ENCODE results near the gene TEC. TPM values are rescaled to one million over a fixed set of nuclear protein-coding genes. Genes with fewer than 3 reads are reported as not detected.

TEC gene
- total and polyA plus RNA-seq, 2 donors from 2014 or later = 1.1 to 5.9 TPM

- no peaks in the 10 kb centered on the region for H3K27me3 ChIP-seq (ENCODE audit: control insufficient read depth, insufficient read depth, low read length)
- no peaks in the 10 kb centered on the region for H3K9me3 ChIP-seq (ENCODE audit: control insufficient read depth in 2 of 3, insufficient read depth in 1 of 3, low read length in 3 of 3)
- FAIRE-seq (no peak), DNase-seq (no peak)
- no peaks in the 10 kb centered on the region for H3K36me3 ChIP-seq (ENCODE audit: control insufficient read depth in 2 of 3, insufficient read depth in 3 of 3, low read length in 3 of 3)
- intact Hi-C loops (cut with DNase I) = no loop called here
- H3K4me1 ChIP-seq (ENCODE audit: control insufficient read depth in 2 of 3, insufficient read depth in 2 of 3, low read depth in 1 of 3, low read length in 3 of 3) = peaks cover 0 to 2% (median 0%) of the 10 kb centered on the region in 3 donors
- no peak overlapping the region for H3K9ac ChIP-seq (ENCODE audit: low read length in 3 of 3)
- H3K4me3 ChIP-seq (ENCODE audit: low read length in 3 of 3) = no peak overlapping the region
- H3K27ac ChIP-seq (ENCODE audit: low read depth in 2 of 2, low read length in 2 of 2) = no peak overlapping the region
- no peak for TF ChIP-seq CTCF (IDR thresholded peaks at IDR 0.05; ENCODE audit: borderline replicate concordance, extremely low read depth, insufficient read depth)
These were observed 13.7 kb downstream of the TEC start for GRCh38 chr4:48255959-48256342.

DNA sequence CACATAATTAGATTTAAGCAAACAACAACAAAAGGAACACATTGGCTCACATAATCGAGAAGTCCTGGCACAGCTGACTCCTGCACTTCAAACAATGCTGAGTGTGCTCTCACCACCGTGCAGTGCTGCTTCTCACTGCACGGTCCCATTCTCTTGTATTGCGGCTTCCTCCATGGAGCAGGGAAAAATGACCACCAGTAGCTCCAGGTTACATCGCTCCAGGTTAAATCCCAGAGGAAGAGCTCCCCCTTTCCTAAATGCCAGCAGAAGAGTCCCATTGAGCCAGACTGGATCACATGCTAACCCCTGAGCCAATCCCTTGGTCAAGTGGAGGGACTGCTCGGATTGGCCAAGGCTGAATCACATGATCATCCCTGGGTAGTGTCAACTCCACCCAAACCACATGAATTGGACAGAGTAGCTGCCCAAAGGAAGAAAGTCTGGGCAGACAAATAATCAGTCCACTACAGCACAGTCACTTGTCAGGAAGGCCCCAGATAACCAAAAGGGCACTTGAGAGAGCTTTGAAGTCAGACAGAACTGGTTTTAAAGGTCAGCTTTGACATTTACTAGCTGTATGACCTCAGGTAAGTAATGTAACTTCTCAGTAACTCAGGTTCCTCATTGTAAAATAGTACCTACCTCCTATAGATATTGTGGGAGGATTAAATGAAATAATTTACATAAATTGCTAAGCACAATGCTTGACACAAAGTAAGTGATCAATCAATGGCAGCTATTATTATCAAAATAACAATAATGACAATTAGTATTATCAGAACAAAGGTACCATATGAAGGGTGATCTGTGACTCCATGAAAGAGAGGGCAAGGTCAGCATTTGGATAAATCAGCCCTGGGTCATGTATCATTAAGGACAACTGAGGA, 14.3 kb downstream of the TEC start:
- no peak overlapping the region for H3K4me3 ChIP-seq (ENCODE audit: low read length in 3 of 3)
- no peak overlapping the region for H3K27ac ChIP-seq (ENCODE audit: low read depth in 2 of 2, low read length in 2 of 2)
- no peak for DNase-seq
- no peak for TF ChIP-seq CTCF (IDR thresholded peaks at IDR 0.05; ENCODE audit: borderline replicate concordance, extremely low read depth, insufficient read depth)
- H3K9me3 ChIP-seq (ENCODE audit: control insufficient read depth in 2 of 3, insufficient read depth in 1 of 3, low read length in 3 of 3) = no peaks in the 10 kb centered on the region
- H3K36me3 ChIP-seq (ENCODE audit: control insufficient read depth in 2 of 3, insufficient read depth in 3 of 3, low read length in 3 of 3) = no peaks in the 10 kb centered on the region
- H3K4me1 ChIP-seq (ENCODE audit: control insufficient read depth in 2 of 3, insufficient read depth in 2 of 3, low read depth in 1 of 3, low read length in 3 of 3) = peaks cover 0 to 2% (median 0%) of the 10 kb centered on the region in 3 donors
- no peak overlapping the region for H3K9ac ChIP-seq (ENCODE audit: low read length in 3 of 3)
- H3K27me3 ChIP-seq (ENCODE audit: control insufficient read depth, insufficient read depth, low read length) = no peaks in the 10 kb centered on the region
- no peak for FAIRE-seq
- intact Hi-C loops (cut with DNase I) = no loop called here

DNA sequence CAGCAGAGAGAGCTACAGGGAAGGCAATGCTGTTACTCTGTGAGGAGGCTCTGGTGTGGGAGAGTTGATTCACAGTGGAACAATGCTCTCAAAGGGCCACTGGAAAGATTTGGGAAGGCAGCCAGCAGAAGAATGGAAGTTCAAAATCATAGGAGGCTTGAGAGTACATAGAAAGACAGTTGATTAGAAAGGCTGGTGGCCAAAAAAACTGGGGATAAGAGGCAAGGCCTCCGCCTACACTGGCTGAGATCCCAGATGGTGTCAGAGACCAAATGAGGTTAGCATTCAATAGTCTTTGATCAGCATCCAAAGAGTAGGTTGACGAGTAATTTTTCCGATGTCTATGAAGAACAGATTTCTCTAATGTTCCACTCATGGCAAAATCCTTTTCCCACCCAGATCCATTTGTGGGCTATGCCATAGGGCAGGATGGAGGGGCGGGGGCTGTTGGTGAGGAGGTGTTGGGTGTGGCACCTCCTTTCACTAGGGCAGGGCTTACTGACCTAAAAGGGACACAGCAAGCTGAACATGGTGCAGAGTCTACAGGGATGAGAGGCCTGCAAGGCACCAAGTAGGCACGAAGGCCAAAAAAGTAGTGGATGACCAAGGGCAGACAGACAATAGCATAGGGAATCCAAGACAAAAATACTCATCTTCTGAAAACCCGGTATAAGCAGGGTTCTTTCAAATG, 15.1 kb downstream of the TEC start:
- no peaks in the 10 kb centered on the region for H3K36me3 ChIP-seq (ENCODE audit: control insufficient read depth in 2 of 3, insufficient read depth in 3 of 3, low read length in 3 of 3)
- peak in 1 of 5 donors; percentile 29 for DNase-seq
- no peaks in the 10 kb centered on the region for H3K9me3 ChIP-seq (ENCODE audit: control insufficient read depth in 2 of 3, insufficient read depth in 1 of 3, low read length in 3 of 3)
- no peaks in the 10 kb centered on the region for H3K27me3 ChIP-seq (ENCODE audit: control insufficient read depth, insufficient read depth, low read length)
- no peak overlapping the region for H3K4me3 ChIP-seq (ENCODE audit: low read length in 3 of 3)
- no peak for FAIRE-seq
- peaks cover 0 to 2% (median 0%) of the 10 kb centered on the region in 3 donors for H3K4me1 ChIP-seq (ENCODE audit: control insufficient read depth in 2 of 3, insufficient read depth in 2 of 3, low read depth in 1 of 3, low read length in 3 of 3)
- no peak overlapping the region for H3K9ac ChIP-seq (ENCODE audit: low read length in 3 of 3)
- no peak for TF ChIP-seq CTCF (IDR thresholded peaks at IDR 0.05; ENCODE audit: borderline replicate concordance, extremely low read depth, insufficient read depth)
- H3K27ac ChIP-seq (ENCODE audit: low read depth in 2 of 2, low read length in 2 of 2) = no peak overlapping the region
- intact Hi-C loops (cut with DNase I) = no loop called here
